ENCODE results near the gene CAMSAP2. TPM values are rescaled to one million over a fixed set of nuclear protein-coding genes. Genes with fewer than 3 reads are reported as not detected.

CAMSAP2 gene
- total and polyA plus RNA-seq, 2 of the 8 experiments (the other 6 are each of a cell fraction or from before 2014, with no cell fraction given): 4.2 to 27.6 TPM

DNA sequence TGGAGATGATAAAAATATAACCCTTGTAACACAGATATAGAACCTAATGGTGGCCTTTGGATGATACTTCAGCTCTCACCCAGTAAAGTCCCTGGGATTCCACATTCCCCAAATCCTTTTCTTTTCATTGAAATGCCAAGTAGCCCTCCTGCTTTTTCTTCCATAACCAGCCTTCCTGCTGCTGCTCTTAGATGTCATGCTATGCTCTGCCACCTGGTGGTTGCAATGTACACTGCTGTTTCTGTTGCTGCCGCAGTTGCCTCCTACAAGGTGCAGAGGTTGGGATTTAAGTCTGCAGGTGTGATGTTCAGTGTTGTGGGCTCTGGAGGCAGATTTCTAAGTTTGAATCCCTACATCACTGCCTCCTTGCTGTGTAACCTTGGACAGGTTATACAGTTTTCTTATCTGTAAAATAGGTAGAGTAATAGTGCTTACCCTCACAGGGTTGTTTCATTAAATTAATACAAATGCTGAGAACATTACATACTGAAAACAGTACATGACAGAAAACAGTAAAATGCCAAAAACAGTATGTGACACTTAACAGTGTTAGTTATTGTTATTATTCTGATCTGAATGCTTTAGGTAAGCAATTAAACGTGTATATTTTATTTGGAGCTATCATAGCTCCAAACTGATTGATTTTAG lies 64.3 kb downstream of the CAMSAP2 start (continued):
- peak; percentile 38; the same call in 1 of the 2 replicates for TF ChIP-seq JUND (IDR thresholded peaks at IDR 0.05; ENCODE audit: low read length)
- TF ChIP-seq ASH2L (IDR thresholded peaks at IDR 0.05; ENCODE audit: low read length): peak; percentile 31
- TF ChIP-seq, protein P1, sequence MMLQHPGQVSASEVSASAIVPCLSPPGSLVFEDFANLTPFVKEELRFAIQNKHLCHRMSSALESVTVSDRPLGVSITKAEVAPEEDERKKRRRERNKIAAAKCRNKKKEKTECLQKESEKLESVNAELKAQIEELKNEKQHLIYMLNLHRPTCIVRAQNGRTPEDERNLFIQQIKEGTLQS (IDR thresholded peaks at IDR 0.05; ENCODE audit: insufficient read depth, low read depth, low read length): no peak
- 0 out of 4 replicates have a peak, but pooled peaks of 1 of the 2 experiments have one; percentile 39 for TF ChIP-seq HDAC2 (IDR thresholded peaks at IDR 0.05; ENCODE audit: borderline replicate concordance in 1 of 2, low read depth in 2 of 2, low read length in 2 of 2)
- TF ChIP-seq FOSL1 (IDR thresholded peaks at IDR 0.05; ENCODE audit: insufficient read depth, low read depth, low read length): no peak
- TF ChIP-seq SUZ12 (IDR thresholded peaks at IDR 0.05; ENCODE audit: low read length): no peak
- no peak for TF ChIP-seq SP4 (IDR thresholded peaks at IDR 0.05; ENCODE audit: low read length)
- no peak for TF ChIP-seq POLR2A (IDR thresholded peaks at IDR 0.05; ENCODE audit: control extremely low read depth in 1 of 2, low read depth in 2 of 2, low read length in 2 of 2)
- peak; percentile 53; the same call in 1 of the 2 replicates for TF ChIP-seq MAX (IDR thresholded peaks at IDR 0.05)
- no peak for TF ChIP-seq BCL11A (IDR thresholded peaks at IDR 0.05; ENCODE audit: low read depth in 2 of 2, low read length in 2 of 2)
- no peak for TF ChIP-seq RFX5 (IDR thresholded peaks at IDR 0.05; ENCODE audit: borderline replicate concordance, low read depth, low read length)
- TF ChIP-seq SP2 (IDR thresholded peaks at IDR 0.05; ENCODE audit: low read length): no peak
- no peak for TF ChIP-seq EGR1 (IDR thresholded peaks at IDR 0.05; ENCODE audit: borderline replicate concordance, low read depth, low read length)
- TF ChIP-seq SIX5 (IDR thresholded peaks at IDR 0.05; ENCODE audit: low read depth, low read length): no peak
